ENCODE data around the gene LAMA4. TPM values are rescaled to one million over a fixed set of nuclear protein-coding genes. Genes with fewer than 3 reads are reported as not detected.

Gene LAMA4
- total RNA-seq, 1 experiment from 2014 or later, result 2.6 TPM

DNA sequence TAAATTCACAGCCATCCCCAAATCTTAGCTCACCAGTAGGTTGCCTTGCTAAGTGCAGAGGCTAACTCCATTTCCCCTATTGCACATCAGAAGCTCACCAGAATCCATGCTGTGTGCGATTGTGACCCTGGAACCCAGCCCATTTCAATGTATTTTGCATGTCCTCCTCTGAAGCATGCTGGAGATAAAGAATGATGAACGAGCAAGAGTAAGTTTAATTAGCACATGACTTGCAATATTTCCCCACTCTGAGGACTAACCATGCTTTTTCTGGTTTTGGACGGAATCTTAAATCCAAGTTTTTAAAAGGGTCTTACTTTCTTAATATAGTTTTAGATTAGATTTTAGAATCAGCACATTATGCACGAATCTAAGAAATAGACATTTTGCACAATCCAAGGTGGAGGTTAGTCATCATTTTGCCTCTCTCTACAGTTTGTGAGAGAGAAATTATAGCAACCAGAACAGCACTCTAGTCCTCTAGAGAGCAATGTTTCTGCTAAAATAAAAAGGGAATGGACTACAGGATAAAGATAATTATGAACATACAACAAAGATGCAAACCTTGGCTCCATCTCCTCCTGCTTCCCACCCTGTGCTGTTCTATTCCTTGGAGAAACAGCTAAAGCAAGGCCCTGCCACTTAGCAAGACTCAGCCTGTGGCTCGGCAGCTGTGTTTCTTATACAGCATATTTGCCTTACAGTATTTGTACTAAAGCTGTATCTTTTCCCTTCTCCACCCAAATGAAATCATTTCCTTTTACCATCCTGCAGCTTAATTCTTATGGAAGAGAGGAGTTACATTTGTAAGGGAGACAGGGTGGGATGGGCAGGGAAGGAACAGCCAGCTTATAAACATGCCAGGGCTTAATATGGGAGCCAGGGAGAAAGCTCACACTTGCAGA lies 24.9 kb upstream of the LAMA4 start:
- no peak for DNase-seq (ENCODE audit: low spot score)
- in situ Hi-C loops (cut with HindIII; ENCODE audit: low sequenced_read_pairs), result no loop called here

DNA sequence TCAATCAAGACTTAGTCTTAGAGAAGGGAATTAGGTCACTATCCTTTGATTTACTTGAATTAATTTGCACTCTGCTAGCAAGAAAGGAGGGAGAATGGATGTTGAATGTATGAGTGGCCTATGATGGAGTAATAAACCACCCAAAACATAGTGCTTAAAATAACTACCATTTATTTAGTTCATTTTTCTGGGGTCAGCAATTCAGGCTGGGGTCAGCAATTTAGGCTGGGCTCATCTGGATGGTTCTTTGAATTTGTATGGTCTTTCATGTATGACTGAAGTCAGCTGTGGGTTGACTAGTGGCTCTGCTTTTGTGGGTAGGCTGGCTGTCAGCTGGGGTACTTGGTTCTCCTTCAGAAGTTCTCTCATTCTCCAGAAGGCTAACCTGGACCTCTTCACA lies 21.0 kb upstream of the LAMA4 start:
- no peak for DNase-seq (ENCODE audit: low spot score)
- in situ Hi-C loops (cut with HindIII; ENCODE audit: low sequenced_read_pairs), result no loop called here

DNA sequence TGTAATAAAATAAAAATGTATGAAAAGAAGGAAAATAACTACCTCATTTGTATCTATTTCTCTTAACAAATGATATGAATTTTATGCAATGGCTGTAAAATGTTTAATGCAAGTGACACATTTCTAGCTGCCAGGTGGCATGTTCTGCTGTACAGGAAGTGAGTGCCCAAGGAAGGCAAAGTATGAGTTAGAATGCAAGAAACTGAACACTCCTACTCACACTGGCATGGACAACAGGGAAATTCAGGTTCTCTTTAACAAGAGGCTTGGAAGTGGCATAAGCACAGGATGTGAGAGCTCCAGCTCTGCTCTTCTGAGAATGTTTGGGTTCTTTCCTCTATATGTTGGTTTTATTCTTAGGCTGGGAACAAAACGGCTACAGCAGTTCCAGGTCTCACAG lies 20.4 kb upstream of the LAMA4 start:
- in situ Hi-C loops (cut with HindIII; ENCODE audit: low sequenced_read_pairs), result no loop called here

DNA sequence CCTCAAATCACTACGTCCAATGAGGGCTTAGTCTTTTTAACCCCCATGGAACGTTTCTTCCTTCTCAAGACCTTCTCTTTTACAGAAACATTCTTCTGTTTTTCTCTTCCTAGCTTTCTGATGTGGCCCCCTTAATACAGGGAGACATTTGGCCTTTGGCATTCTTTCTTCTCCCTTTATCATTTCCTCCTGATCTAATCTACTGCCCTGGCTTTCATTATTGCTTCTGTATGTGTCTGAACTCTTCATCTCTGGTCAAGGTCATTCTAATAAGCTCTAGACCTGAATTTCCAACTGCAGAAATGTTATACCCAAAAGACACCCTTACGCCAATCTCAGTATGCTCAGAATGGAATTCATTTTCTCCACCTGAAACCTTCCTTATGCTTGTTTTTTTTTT lies 18.4 kb upstream of the LAMA4 start:
- in situ Hi-C loops (cut with HindIII; ENCODE audit: low sequenced_read_pairs), result no loop called here
- DNase-seq (ENCODE audit: low spot score), result no peak

More for the DNA sequence above, 20.4 kb upstream of the LAMA4 start:
- DNase-seq (ENCODE audit: low spot score), result no peak

DNA sequence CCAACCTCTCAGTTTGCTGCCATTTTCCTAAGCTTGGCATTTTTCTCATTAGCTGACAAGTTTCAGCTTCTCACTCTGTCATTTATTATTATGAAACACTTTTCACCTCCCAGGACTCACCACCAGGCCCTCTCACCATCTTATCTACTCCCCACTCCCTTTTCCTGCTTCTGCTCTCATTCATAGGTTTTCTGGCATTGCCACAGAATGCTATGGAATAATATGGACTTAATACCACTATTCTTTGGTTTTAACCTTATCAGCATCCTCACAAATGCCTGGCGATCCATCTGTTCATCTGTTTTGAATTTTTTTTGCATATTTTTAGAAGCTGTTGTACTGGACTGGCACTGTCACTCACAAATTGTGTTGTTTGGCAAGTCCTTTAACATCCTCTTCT lies 16.4 kb upstream of the LAMA4 start:
- in situ Hi-C loops (cut with HindIII; ENCODE audit: low sequenced_read_pairs), result no loop called here
- no peak for DNase-seq (ENCODE audit: low spot score)

DNA sequence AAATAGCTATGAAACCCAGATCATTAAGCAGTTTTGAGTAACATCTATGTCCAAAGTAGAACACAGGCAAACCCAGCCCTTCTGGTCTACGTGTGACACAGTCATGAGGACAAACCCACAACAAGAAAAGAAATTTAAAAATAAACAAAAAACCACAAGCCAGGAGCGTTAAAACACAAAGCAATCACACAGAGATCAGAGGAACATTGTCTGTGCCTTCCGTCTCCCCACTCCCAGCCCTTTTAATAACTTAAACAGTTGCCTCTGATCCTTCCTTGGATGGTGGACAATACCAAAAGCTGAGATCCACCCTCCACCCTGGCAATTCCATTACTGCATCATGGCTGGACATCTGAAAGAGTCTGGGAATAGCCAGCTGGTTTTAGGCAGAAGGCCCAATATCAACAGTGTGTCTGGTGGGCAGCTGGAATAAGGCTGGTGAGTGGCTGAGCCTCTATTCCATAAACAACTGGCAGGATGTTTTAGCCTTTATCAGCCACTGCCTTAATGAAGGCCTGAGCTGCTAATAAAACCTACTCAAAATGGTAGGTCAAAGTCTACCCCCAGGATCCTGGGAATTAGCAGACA lies 15.7 kb upstream of the LAMA4 start:
- DNase-seq (ENCODE audit: low spot score), result no peak
- in situ Hi-C loops (cut with HindIII; ENCODE audit: low sequenced_read_pairs), result no loop called here

DNA sequence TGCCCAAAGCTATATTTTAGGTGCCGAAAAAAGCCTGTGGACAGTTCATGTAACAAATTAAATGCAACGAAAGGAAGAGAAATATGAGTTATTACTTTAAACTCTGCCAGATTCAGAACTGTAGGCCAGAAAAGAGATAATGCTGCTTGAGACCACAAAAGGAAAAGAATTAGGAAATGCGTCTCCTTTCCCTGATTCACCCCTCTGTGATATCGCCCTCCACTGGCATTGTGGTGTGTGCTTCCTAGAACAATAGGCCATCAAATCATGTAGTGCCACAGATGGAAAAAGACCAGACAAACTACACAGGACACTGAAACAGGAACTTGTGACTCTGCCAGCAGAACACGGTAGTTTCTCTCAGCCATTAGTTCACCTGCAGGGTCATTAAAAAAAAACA lies 14.7 kb upstream of the LAMA4 start:
- DNase-seq (ENCODE audit: low spot score), result no peak
- in situ Hi-C loops (cut with HindIII; ENCODE audit: low sequenced_read_pairs), result no loop called here

DNA sequence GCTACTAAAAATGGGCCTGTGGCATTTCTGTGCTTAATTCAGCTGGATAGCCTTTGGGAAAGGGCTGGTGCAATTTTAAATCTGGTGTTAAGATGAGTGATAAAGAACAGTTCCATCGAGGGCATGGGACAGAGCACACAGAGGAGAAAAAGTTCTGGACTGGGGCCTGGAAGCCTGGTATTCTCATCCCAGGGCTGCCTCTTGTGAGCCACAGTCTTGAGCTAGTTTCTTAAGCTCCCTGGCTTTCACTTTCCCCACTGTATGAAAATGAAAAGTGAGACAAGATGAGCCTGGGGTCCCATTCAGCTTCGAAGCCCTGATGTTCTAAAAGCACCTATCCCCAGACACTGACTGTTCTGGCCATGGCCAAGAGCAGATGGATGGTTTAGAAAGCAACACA lies 14.3 kb upstream of the LAMA4 start:
- in situ Hi-C loops (cut with HindIII; ENCODE audit: low sequenced_read_pairs), result no loop called here

DNA sequence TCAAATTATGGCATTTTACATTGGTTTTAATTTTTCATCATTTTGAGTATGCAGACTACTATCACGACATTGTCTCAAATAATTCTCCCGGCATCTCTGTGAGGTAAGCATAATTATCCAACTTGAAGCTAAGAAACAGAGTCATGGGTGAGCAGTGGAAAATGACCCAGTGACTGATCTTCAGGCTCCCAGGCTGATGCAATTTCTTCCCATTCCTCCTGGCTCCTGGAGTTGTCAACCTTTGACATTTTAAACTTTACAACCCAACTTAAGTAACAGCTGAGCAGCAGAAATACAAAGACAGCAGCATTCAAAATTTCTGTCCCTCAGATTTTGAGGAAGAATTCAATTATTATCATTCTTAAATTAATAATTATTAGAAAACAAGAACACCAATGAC lies 13.7 kb upstream of the LAMA4 start:
- in situ Hi-C loops (cut with HindIII; ENCODE audit: low sequenced_read_pairs), result no loop called here
- DNase-seq (ENCODE audit: low spot score), result no peak

More for the DNA sequence above, 14.3 kb upstream of the LAMA4 start:
- no peak for DNase-seq (ENCODE audit: low spot score)

DNA sequence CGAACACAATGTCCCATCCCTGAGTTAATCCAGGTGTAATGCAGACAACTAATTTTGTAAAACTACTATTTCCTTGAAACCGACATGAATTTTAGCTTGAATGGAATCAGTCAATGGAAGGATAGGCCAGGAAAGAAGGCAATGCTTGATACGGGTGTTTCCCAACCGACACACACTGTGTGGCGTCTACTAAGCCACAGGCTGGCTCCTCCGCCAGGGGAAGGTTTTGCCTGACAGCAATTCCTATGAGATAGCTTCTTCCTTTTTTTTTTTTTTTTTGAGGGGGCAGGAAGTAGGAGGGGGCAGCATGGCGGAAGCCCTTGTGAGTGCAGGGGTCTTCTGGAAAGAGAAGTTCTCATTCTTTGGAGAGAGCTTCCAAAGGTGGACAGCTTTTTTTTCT lies 12.0 kb upstream of the LAMA4 start:
- in situ Hi-C loops (cut with HindIII; ENCODE audit: low sequenced_read_pairs), result no loop called here

DNA sequence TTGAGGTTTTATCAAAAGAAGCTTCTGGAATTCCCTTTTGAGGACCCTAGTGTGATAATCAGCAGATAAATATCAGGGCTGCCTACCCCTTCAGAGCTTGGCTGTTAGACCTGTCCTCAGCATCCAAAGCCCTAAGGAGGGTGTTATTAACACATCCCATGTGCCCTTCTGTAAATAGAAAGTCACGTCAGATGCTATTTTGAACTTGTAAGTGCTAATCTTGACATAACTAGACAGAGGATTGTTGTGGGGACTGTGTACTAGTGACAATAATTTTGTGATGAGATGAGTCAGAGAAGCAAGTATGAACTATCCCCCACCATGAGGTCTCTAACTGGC lies 4.9 kb upstream of the LAMA4 start:
- in situ Hi-C loops (cut with HindIII; ENCODE audit: low sequenced_read_pairs), result no loop called here
- no peak for DNase-seq (ENCODE audit: low spot score)

More for the DNA sequence above, 12.0 kb upstream of the LAMA4 start:
- no peak for DNase-seq (ENCODE audit: low spot score)

DNA sequence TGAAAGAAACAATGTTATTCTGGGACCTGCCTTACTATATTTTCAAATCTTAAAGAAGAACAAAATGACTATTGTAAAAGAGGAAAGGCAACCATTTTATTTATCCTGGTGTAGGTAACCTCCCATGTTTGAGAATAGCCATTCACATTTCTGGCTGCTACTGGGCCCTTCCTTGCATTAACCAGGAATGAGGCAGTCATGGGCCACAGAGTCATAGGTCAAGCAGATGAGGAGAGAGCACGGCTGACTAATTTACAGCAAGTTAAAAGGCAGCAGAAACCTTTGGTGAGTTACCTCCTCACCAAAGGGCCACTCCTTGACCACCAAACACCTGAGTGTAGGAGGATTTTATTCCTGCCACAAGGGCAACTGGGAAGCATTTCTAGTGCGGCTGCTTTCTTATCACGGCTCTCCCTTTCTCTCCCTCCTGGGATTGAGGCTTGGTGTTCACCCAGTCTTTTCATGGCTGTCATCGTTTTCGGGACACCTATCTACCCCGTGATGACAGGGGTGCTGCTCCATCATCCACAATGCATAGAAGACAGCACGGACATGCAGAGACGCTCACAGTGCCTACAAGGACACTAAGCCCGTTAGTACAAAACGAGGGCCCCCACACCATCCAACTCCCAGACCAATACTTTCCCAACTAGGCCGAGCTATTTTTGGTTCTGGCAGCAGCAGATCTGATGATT lies 4.4 kb upstream of the LAMA4 start:
- in situ Hi-C loops (cut with HindIII; ENCODE audit: low sequenced_read_pairs), result no loop called here
- no peak for DNase-seq (ENCODE audit: low spot score)

DNA sequence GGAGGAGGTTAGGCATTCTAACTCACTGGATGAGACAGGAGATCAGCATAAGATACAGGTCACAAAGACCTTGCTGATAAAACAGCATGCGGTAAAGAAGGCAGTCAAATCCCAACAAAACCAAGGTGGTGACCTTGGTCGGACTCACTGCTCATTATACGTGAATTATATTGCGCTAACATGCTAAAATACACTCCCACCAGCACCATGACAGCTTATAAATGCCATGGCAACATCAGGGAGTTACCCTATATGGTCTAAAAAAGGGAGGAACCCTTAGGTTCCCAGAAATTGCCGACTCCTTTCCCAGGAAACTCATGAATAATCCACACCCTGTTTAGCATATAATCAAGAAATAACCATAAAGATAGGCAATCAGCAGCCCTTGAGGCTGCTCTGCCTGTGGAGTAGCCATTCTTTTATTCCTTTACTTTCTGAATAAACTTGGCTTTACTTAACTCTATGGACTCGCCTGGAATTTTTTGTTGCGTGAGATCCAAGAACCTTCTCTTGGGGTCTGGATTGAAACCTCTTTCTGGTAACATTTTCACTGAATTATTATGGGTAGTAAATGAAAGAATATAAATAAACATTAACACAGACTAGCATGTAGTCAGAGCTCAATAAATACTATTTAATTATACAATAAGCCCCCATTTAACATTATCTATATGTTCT lies 3.0 kb upstream of the LAMA4 start:
- in situ Hi-C loops (cut with HindIII; ENCODE audit: low sequenced_read_pairs), result no loop called here
- DNase-seq (ENCODE audit: low spot score), result no peak

DNA sequence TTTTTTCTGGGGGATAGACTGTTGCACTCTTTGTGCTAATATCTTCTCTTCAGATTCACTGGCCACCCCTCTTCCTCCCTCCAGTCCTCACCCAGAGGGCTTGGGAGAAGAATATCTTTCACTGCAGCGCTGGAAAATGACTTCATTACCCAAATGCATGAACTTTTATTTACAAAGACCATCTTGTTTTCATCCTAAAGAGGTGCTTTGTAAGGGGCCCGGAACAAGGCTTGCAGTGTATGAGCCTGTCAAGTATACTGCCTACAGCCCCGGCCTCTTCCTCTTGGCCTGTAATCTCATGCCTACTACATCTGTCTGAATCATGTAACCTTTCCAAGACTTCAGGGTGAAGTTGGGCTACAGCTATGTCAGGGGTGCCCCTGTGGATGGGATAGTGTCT lies 554 bp upstream of the LAMA4 start:
- in situ Hi-C loops (cut with HindIII; ENCODE audit: low sequenced_read_pairs), result no loop called here
- no peak for DNase-seq (ENCODE audit: low spot score)

DNA sequence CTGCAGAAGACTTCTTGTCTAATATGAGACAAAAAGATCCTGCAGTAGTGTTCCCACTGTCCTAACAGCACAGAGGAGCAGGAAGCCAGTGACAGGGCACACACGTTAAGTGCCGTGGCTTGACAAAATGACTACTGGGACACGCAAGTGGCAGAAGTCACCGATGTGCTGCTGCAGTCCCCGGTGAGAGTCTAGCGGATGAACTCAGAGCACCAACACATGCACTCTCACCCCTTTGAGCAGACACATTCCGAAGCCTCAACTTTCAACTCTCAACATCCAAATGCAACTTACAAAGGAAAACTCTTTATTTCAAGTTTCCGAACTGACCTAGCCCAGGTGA lies 898 bp downstream of the LAMA4 start:
- in situ Hi-C loops (cut with HindIII; ENCODE audit: low sequenced_read_pairs), result no loop called here
- DNase-seq (ENCODE audit: low spot score), result peak; percentile 11

DNA sequence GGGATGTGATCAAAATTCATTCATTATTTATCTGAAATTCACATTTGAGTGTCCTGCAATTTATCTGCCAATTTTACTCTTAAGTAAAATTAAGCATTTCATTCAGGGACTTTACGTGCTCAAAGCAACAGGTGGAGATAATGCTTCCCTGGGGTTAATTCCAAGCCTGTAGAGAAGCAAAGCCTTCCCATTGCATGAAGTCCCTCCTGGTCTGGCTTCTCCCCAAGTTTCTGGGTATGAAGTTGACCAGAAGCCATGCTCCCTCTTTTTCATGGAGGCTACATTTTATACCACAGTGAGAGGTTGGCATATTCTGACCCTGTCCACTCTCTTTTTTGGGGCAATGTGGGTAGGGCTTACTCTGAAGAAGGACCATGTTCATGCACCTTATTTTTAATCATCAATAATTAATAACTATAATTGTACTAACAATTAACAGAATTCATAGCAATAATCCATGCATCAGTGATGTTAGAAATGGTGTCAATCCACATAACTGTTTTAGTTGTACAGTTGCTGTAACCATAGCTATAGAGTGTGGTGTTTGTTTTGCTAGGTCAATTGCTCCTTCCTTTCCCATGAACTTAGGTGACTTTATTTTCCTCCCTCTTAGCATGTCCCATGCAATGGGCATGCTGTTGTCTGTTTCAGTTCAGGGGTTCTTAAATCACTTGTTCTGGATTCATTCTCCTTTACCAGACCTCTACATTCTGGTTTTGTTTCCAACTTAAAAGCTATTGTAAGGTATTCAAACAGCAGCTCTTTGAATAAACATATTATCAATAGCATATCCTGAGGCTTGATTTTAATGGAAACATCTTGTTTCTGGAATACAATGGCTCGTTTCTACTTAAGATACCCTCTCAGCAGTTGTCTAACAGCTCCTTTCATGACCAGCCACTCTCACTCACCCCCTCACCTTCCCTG lies 1.5 kb downstream of the LAMA4 start:
- peak; percentile 4 for DNase-seq (ENCODE audit: low spot score)
- in situ Hi-C loops (cut with HindIII; ENCODE audit: low sequenced_read_pairs), result no loop called here

DNA sequence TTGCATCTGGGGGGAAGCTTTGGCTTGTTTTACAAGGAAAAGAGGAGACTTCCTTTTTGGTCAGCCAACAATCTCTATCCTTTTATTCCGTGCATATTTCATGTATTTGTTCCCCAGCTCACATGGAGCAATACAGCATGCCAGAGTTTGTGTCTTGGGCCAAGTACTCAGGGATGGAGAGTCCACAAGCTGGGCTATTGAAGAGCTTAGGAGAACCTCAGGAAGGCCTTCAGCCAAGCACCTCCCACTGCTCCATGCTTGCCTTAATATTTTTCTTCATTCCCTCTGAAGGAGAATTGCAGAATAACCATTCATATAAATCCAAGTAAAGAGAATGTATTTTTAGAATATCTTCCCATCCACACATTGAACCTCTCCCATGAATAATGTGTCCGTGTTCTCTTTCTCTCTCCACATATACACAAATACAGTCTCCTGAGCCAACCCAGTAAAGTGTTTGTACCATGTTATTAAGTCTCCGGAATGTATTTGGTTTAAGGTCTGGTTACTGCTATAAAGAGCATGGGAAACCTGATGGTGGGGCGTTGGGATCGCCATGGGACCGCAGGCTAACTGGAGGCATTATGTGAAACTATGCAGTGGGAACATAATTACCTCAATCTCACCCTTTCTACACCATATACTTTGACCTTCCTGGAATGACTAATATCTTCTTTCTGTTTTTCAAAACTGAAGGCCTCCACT lies 3.0 kb downstream of the LAMA4 start:
- in situ Hi-C loops (cut with HindIII; ENCODE audit: low sequenced_read_pairs), result no loop called here
- peak; percentile 12 for DNase-seq (ENCODE audit: low spot score)

DNA sequence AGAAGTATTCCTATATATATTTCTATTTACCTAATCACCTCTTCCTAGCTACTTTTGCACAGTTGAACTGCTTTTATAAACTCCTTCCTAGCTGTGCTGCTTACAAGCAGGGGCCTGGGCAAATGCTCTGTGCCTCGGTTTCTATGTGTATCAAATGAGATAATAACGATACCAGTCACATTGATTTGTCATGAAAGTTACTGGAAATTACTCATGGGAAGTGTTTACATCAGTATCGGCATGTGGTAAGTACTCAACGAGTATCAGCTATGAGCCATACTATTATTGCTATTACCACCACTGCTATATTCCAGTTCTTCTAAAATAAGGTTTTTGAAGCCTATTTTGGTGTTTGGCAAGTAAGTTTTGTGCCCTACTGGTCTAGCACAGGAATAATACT lies 4.9 kb downstream of the LAMA4 start:
- no peak for DNase-seq (ENCODE audit: low spot score)
- in situ Hi-C loops (cut with HindIII; ENCODE audit: low sequenced_read_pairs), result no loop called here
